Thyroid gland (tissue), 4 donors: Measurements from ENCODE around the gene RAB31. TPM values are rescaled to one million over a fixed set of nuclear protein-coding genes. Genes with fewer than 3 reads are reported as not detected.

ENCODE experiments used
- DNase-seq, 2 donors: peaks; one replicate each; pipeline ENCODE4 v3.0.0-alpha.2; 2019
- H3K27ac ChIP-seq, 3 donors: fragments of 200-600 bp; sonication (generic); 1 replicate in 2 of 3; 2 replicates in 1 of 3; pipeline ENCODE4 v1.5.1; 2016 to 2019; ENCODE audit warnings: mild to moderate bottlenecking in 1 of 3, moderate library complexity in 1 of 3
- H3K27me3 ChIP-seq: fragments of 200-600 bp; sonication (generic); one replicate; pipeline ENCODE4 v1.5.1; 2019
- H3K36me3 ChIP-seq, 2 donors: fragments of 200-600 bp; sonication (generic); one replicate each; pipeline ENCODE4 v1.5.1; 2016 to 2019
- H3K4me1 ChIP-seq, 2 donors: fragments of 200-600 bp; sonication (generic); one replicate each; pipeline ENCODE4 v1.5.1; 2017 to 2019
- H3K4me3 ChIP-seq, 3 donors: fragments of 200-600 bp; sonication (generic); replicated peaks in 1 of 3; 1 replicate in 2 of 3; 2 replicates in 1 of 3; pipeline ENCODE4 v1.5.1; 2016; ENCODE audit warnings: mild to moderate bottlenecking in 1 of 3
- H3K9me3 ChIP-seq: fragments of 200-600 bp; sonication (generic); one replicate; pipeline ENCODE4 v1.5.1; 2017
- POLR2A ChIP-seq, 2 donors: fragments of 450-650 bp; IDR thresholded peaks; one replicate each; pipeline ENCODE4 v1.6.1; 2017; ENCODE audit warnings: antibody characterized with exemption in 2 of 2, mild to moderate bottlenecking in 2 of 2, moderate library complexity in 1 of 2
- WGBS, 2 donors: methylation state at CpG; one replicate each; pipeline ENCODE4 v1.1.5; 2017; 5-methylcytosine and 5-hydroxymethylcytosine counted together
- intact Hi-C: fragments of 100-400 bp; cut with DNase I; formaldehyde crosslinking; loops from one replicate; pipeline ENCODE4 v1.15.1; 2023
- total RNA-seq, 4 donors: library from RNA; depleted of rRNA; stranded (reverse); fragments of >200 nt; gene quantifications; one replicate each; pipeline ENCODE4 v1.2.3, GENCODE V29; 2016
- TF ChIP-seq, protein P1 (sequence below), 6 experiments: fragments of 200-600 bp in 3 of 6; fragments of 450-650 bp in 3 of 6; sonication (generic) in 3 of 6; IDR thresholded peaks; one replicate each; pipeline ENCODE4 v1.5.1; 2016 to 2019; ENCODE audit warnings: antibody characterized with exemption in 6 of 6, mild to moderate bottlenecking in 2 of 6, inconsistent platforms in 1 of 6, moderate library complexity in 1 of 6

Gene RAB31
- total RNA-seq, 4 donors from 2014 or later: 33.9 to 72.7 (median 40.8) TPM

GRCh38 chr18:9838144-9838877 is 130.2 kb downstream of the RAB31 start:
- H3K27ac ChIP-seq: peak overlapping the region; percentile 78 to 91 (median 90)
- peaks cover 34 to 36% of the 10 kb centered on the region in 2 donors for H3K4me1 ChIP-seq
- no peaks in the 10 kb centered on the region for H3K27me3 ChIP-seq
- H3K36me3 ChIP-seq: no peaks in the 10 kb centered on the region
- TF ChIP-seq POLR2A (IDR thresholded peaks at IDR 0.05): peak in 1 of 2 donors; percentile 55
- TF ChIP-seq, protein P1, sequence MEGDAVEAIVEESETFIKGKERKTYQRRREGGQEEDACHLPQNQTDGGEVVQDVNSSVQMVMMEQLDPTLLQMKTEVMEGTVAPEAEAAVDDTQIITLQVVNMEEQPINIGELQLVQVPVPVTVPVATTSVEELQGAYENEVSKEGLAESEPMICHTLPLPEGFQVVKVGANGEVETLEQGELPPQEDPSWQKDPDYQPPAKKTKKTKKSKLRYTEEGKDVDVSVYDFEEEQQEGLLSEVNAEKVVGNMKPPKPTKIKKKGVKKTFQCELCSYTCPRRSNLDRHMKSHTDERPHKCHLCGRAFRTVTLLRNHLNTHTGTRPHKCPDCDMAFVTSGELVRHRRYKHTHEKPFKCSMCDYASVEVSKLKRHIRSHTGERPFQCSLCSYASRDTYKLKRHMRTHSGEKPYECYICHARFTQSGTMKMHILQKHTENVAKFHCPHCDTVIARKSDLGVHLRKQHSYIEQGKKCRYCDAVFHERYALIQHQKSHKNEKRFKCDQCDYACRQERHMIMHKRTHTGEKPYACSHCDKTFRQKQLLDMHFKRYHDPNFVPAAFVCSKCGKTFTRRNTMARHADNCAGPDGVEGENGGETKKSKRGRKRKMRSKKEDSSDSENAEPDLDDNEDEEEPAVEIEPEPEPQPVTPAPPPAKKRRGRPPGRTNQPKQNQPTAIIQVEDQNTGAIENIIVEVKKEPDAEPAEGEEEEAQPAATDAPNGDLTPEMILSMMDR (IDR thresholded peaks at IDR 0.05): no peak
- peak; percentile 77 to 80 for DNase-seq
- intact Hi-C loops: no loop called here
- H3K4me3 ChIP-seq: no peak overlapping the region
- no peaks in the 10 kb centered on the region for H3K9me3 ChIP-seq
- 38 to 40% methylated on average over 10 of the region's 10 CpGs for WGBS, 2 donors

- Histone ChIP-seq H3K9me3 (no peaks in the 10 kb centered on the region), H3K27me3 (no peaks in the 10 kb centered on the region), H3K27ac (peak overlapping the region; percentile 78 to 91 (median 90)), H3K36me3 (no peaks in the 10 kb centered on the region), H3K4me3 (no peak overlapping the region), H3K4me1 (peaks cover 34 to 39% of the 10 kb centered on the region in 2 donors)
- no peak for TF ChIP-seq POLR2A (IDR thresholded peaks at IDR 0.05)
- TF ChIP-seq, protein P1 (IDR thresholded peaks at IDR 0.05): no peak
- DNase-seq: no peak
- WGBS, 2 donors: 97 to 98% methylated on average over 8 of the region's 8 CpGs
- intact Hi-C loops: no loop called here
These were observed 131.1 kb downstream of the RAB31 start for GRCh38 chr18:9839211-9839610.

DNA sequence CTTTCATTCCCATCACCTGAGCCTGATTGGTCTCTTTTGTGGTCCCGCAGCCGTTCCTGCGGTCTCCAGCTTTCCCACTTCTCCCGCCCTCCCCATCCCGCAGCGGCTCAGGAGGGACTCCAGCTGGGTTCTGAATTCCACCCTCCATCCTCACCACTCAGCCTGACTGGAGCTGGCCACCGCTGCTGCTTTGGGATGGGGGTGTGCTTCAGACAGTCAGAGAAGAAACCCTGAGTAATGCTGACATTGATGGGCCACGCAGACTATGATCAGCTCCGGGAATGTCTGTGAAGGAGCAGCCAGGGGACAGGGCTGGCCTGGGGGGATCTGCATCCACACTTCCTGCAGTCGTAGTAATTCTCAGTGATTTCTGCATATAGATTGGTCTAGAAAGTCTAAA is 131.8 kb downstream of the RAB31 start:
- Histone ChIP-seq H3K9me3 (no peaks in the 10 kb centered on the region), H3K27me3 (no peaks in the 10 kb centered on the region), H3K27ac (no peak overlapping the region), H3K4me3 (no peak overlapping the region), H3K4me1 (peaks cover 35 to 41% of the 10 kb centered on the region in 2 donors), H3K36me3 (no peaks in the 10 kb centered on the region)
- 88 to 93% methylated on average over 10 of the region's 10 CpGs for WGBS, 2 donors
- no peak for DNase-seq
- intact Hi-C loops: no loop called here
- TF ChIP-seq, protein P1 (IDR thresholded peaks at IDR 0.05): no peak
- TF ChIP-seq POLR2A (IDR thresholded peaks at IDR 0.05): no peak

GRCh38 chr18:9841752-9842151 is 133.7 kb downstream of the RAB31 start:
- intact Hi-C loops: no loop called here
- H3K4me1 ChIP-seq: peaks cover 30 to 34% of the 10 kb centered on the region in 2 donors
- H3K4me3 ChIP-seq: no peak overlapping the region
- H3K27ac ChIP-seq: no peak overlapping the region
- TF ChIP-seq, protein P1 (IDR thresholded peaks at IDR 0.05): no peak
- no peak for TF ChIP-seq POLR2A (IDR thresholded peaks at IDR 0.05)
- no peak for DNase-seq
- 79 to 89% methylated on average over 4 of the region's 4 CpGs for WGBS, 2 donors
- H3K36me3 ChIP-seq: no peaks in the 10 kb centered on the region
- H3K27me3 ChIP-seq: no peaks in the 10 kb centered on the region
- no peaks in the 10 kb centered on the region for H3K9me3 ChIP-seq

- Histone ChIP-seq H3K27me3 (no peaks in the 10 kb centered on the region), H3K36me3 (no peaks in the 10 kb centered on the region), H3K27ac (no peak overlapping the region), H3K9me3 (no peaks in the 10 kb centered on the region), H3K4me3 (no peak overlapping the region), H3K4me1 (peaks cover 35 to 40% of the 10 kb centered on the region in 2 donors)
- WGBS, 2 donors: 98 to 100% methylated on average over 4 to 6 of the region's 6 CpGs
- no peak for DNase-seq
- TF ChIP-seq POLR2A (IDR thresholded peaks at IDR 0.05): no peak
- TF ChIP-seq, protein P1 (IDR thresholded peaks at IDR 0.05): no peak
- intact Hi-C loops: no loop called here
These were observed 134.3 kb downstream of the RAB31 start for GRCh38 chr18:9842448-9842847.
